MCF 10A (cell line): ENCODE measurements around the gene CRK. TPM values are rescaled to one million over a fixed set of nuclear protein-coding genes. Genes with fewer than 3 reads are reported as not detected.
A peak's percentile ranks its signal among the peaks of the same experiment; 100 is the strongest.

Source experiments
- BruUV-seq: library from RNA; stranded (reverse); fragments of 400-500 nt; replicated peaks from 2 replicates; lab custom pipeline; 2021; lab: Mats Ljungman, UMichigan
- CTCF ChIA-PET: fragments of 300-600 bp; sonication (Branson Sonifier 250); formaldehyde crosslinking; extraction: SDS; loops from one replicate; lab custom pipeline; 2021; ENCODE audit warnings: antibody characterized with exemption, inconsistent platforms; lab: Yijun Ruan, JAX
- POLR2A ChIA-PET: fragments of 300-600, 350-650 bp; sonication (Branson Sonifier 250); formaldehyde crosslinking; extraction: SDS; loops from one replicate; lab custom pipeline; 2020; ENCODE audit warnings: antibody characterized with exemption, inconsistent platforms; lab: Yijun Ruan, JAX
- DNase-seq: peaks from one replicate; pipeline ENCODE4 v3.0.0-alpha.2; 2018; ENCODE audit not compliant: unreplicated experiment
- H3K27ac Mint-ChIP-seq: one replicate; pipeline ENCODE4 v1.8.0; 2022; ENCODE audit warnings: mild to moderate bottlenecking, low read depth, mixed read lengths; ENCODE audit not compliant: unreplicated experiment
- H3K27me3 Mint-ChIP-seq: one replicate; pipeline ENCODE4 v1.8.0; 2022; ENCODE audit warnings: mixed read lengths; ENCODE audit not compliant: insufficient read depth, unreplicated experiment
- H3K36me3 Mint-ChIP-seq: one replicate; pipeline ENCODE4 v1.8.0; 2022; ENCODE audit warnings: mild to moderate bottlenecking, moderate library complexity, mixed read lengths; ENCODE audit not compliant: insufficient read depth, unreplicated experiment
- H3K4me1 Mint-ChIP-seq: one replicate; pipeline ENCODE4 v1.8.0; 2022; ENCODE audit warnings: mixed read lengths; ENCODE audit not compliant: insufficient read depth, unreplicated experiment
- H3K4me3 Mint-ChIP-seq: one replicate; pipeline ENCODE4 v1.8.0; 2022; ENCODE audit warnings: mild to moderate bottlenecking, moderate library complexity, mixed read lengths; ENCODE audit not compliant: unreplicated experiment
- H3K9me3 Mint-ChIP-seq: one replicate; pipeline ENCODE4 v1.8.0; 2022; ENCODE audit warnings: mixed read lengths; ENCODE audit not compliant: unreplicated experiment
- CTCF ChIP-seq: fragments of 200-600 bp; IDR thresholded peaks from one replicate; pipeline ENCODE4 v1.8.0; 2022; ENCODE audit warnings: antibody characterized with exemption, mild to moderate bottlenecking; ENCODE audit not compliant: unreplicated experiment
- intact Hi-C: fragments of 100-400 bp; cut with micrococcal nuclease; formaldehyde crosslinking; loops from 2 replicates; pipeline ENCODE4 v1.14.1; 2022
- total RNA-seq: library from RNA; stranded (reverse); gene quantifications from 2 replicates; pipeline ENCODE4 v1.2.3, GENCODE V29; 2022

Gene CRK
- total RNA-seq, 1 experiment from 2014 or later, result 70.6 TPM

GRCh38 chr17:1423456-1424135 is 32.4 kb downstream of the CRK start:
- peak; percentile 11 for DNase-seq
- no peaks in the 10 kb centered on the region for H3K27me3 Mint-ChIP-seq
- ChIA-PET POLR2A (interaction anchor here (0.6 to 2.5 kb wide), 12 partner anchors 10 to 406 kb away, joined by 3 to 16 read pairs (median 6); partner anchors contain the start of genes CRK, INPP5K, RPA1 and SMYD4), CTCF (interaction anchor here (0.6 to 1.3 kb wide), 3 partner anchors 17 to 58 kb away, joined by 4 to 7 read pairs (median 6); no protein-coding TSS in a partner anchor)
- no TSS peak for BruUV-seq
- H3K36me3 Mint-ChIP-seq, result peaks cover 82% of the 10 kb centered on the region
- H3K4me1 Mint-ChIP-seq, result peaks cover 23% of the 10 kb centered on the region
- H3K9me3 Mint-ChIP-seq, result no peaks in the 10 kb centered on the region
- peak overlapping the region; percentile 77 for H3K27ac Mint-ChIP-seq
- peak overlapping the region; percentile 58 for H3K4me3 Mint-ChIP-seq
- no peak for TF ChIP-seq CTCF
- intact Hi-C loops, result loop anchor here (2.0 kb wide), 1 partner anchor 59 kb away; no protein-coding TSS in a partner anchor

- no TSS peak for BruUV-seq
- H3K27me3 Mint-ChIP-seq, result no peaks in the 10 kb centered on the region
- intact Hi-C loops, result loop anchor here (2.0 kb wide), 1 partner anchor 58 kb away; no protein-coding TSS in a partner anchor
- TF ChIP-seq CTCF, result no peak
- H3K4me3 Mint-ChIP-seq, result peak overlapping the region; percentile 58
- H3K4me1 Mint-ChIP-seq, result peaks cover 23% of the 10 kb centered on the region
- H3K27ac Mint-ChIP-seq, result peak overlapping the region; percentile 77
- POLR2A ChIA-PET, result interaction anchor here (0.6 to 2.5 kb wide), 12 partner anchors 9 to 677 kb away, joined by 3 to 16 read pairs (median 6); partner anchors contain the start of genes CRK, INPP5K, RPA1 and SMYD4
- CTCF ChIA-PET, result interaction anchor here (0.6 to 1.3 kb wide), 2 partner anchors 33 to 58 kb away, joined by 3 to 7 read pairs; partner anchors contain the start of gene CRK
- no peaks in the 10 kb centered on the region for H3K9me3 Mint-ChIP-seq
- peaks cover 82% of the 10 kb centered on the region for H3K36me3 Mint-ChIP-seq
- DNase-seq, result peak; percentile 94
Observed at GRCh38 chr17:1422885-1423284, 33.1 kb downstream of the CRK start.

GRCh38 chr17:1421470-1421869 is 34.6 kb downstream of the CRK start:
- intact Hi-C loops, result no loop called here
- Mint-ChIP-seq H3K27me3 (no peaks in the 10 kb centered on the region), H3K4me3 (no peak overlapping the region), H3K9me3 (no peaks in the 10 kb centered on the region), H3K4me1 (peaks cover 23% of the 10 kb centered on the region), H3K27ac (no peak overlapping the region), H3K36me3 (peaks cover 80% of the 10 kb centered on the region)
- ChIA-PET POLR2A (interaction anchor here (2.3 to 2.4 kb wide), 2 partner anchors 21 to 56 kb away, joined by 12 to 16 read pairs; partner anchors contain the start of gene YWHAE), CTCF (no interaction called here)
- TF ChIP-seq CTCF, result no peak
- BruUV-seq, result no TSS peak
- DNase-seq, result no peak

GRCh38 chr17:1420981-1421380 is 35.1 kb downstream of the CRK start:
- CTCF ChIA-PET, result no interaction called here
- intact Hi-C loops, result no loop called here
- BruUV-seq, result TSS peak; percentile 43

More at GRCh38 chr17:1420981-1421380, 35.1 kb downstream of the CRK start:
- peaks cover 23% of the 10 kb centered on the region for H3K4me1 Mint-ChIP-seq
- no peak overlapping the region for H3K27ac Mint-ChIP-seq
- no peak overlapping the region for H3K4me3 Mint-ChIP-seq
- H3K27me3 Mint-ChIP-seq, result no peaks in the 10 kb centered on the region
- POLR2A ChIA-PET, result no interaction called here
- peaks cover 85% of the 10 kb centered on the region for H3K36me3 Mint-ChIP-seq
- no peak for DNase-seq
- H3K9me3 Mint-ChIP-seq, result no peaks in the 10 kb centered on the region
- TF ChIP-seq CTCF, result no peak
